Left lung (tissue), 10 donors: Measurements from ENCODE around the gene ARAP1. TPM values are rescaled to one million over a fixed set of nuclear protein-coding genes. Genes with fewer than 3 reads are reported as not detected.

Source experiments
- ATAC-seq: fragments of 200-7000 bp; cut with Tn5 transposase; one replicate; pipeline ENCODE4 v1.9.1; 2020; ENCODE audit warnings: moderate library complexity
- DNase-seq, 4 donors: peaks; one replicate each; pipeline ENCODE4 v3.0.0-alpha.2; 2013 to 2020
- H3K27ac ChIP-seq, 2 donors: fragments of 200-600 bp; sonication (generic) in 1 of 2; one replicate each; pipeline versions ENCODE4 v1.5.0 to v1.8.0; 2020 to 2021
- H3K27me3 ChIP-seq, 2 donors: fragments of 200-600 bp; sonication (generic) in 1 of 2; one replicate each; pipeline versions ENCODE4 v1.5.0 to v1.8.0; 2020 to 2021
- H3K36me3 ChIP-seq, 2 donors: fragments of 200-600 bp; sonication (generic) in 1 of 2; one replicate each; pipeline versions ENCODE4 v1.5.0 to v1.8.0; 2020 to 2021
- H3K4me1 ChIP-seq, 2 donors: fragments of 200-600 bp; one replicate each; pipeline ENCODE4 v1.8.0; 2021
- H3K4me3 ChIP-seq, 2 donors: fragments of 200-600 bp; sonication (generic) in 1 of 2; one replicate each; pipeline versions ENCODE4 v1.5.0 to v1.8.0; 2020 to 2021; ENCODE audit warnings: mild to moderate bottlenecking in 1 of 2
- H3K9me3 ChIP-seq, 2 donors: fragments of 200-600 bp; sonication (generic) in 1 of 2; one replicate each; pipeline versions ENCODE4 v1.5.0 to v1.8.0; 2020 to 2021
- intact Hi-C, 2 donors: fragments of 100-400 bp; cut with DNase I; formaldehyde crosslinking; loops; one replicate each; pipeline versions ENCODE4 v1.11.2 to v1.14.2; 2022
- polyA plus RNA-seq, 6 donors: library from polyadenylated mRNA; unstranded; fragments of 120-200 nt; gene quantifications; one replicate each; pipeline ENCODE4 v1.2.1, GENCODE V29; 2013; ENCODE audit not compliant: insufficient read length in 6 of 6
- total RNA-seq, 2 donors: library from RNA; stranded (reverse); fragmentation: NEBNext Ultra II Directional; extraction: Animal tissue kit (Norgen Biotek cat#: 25700); gene quantifications; one replicate each; pipeline ENCODE4 v1.2.1, GENCODE V29; 2021
- TF ChIP-seq, protein P1 (sequence below), 2 donors: fragments of 200-600 bp; sonication (generic) in 1 of 2; IDR thresholded peaks; one replicate each; pipeline versions ENCODE4 v1.5.0 to v1.8.0; 2021; ENCODE audit warnings: antibody characterized with exemption in 2 of 2
- donor health status: DM: no; HTN: yes; CAD: no.
- donor health status: DM: no; HTN: no; CAD: no.

ARAP1 gene
- total and polyA plus RNA-seq, 8 donors = 80.0 to 222 (median 97.7) TPM

DNA sequence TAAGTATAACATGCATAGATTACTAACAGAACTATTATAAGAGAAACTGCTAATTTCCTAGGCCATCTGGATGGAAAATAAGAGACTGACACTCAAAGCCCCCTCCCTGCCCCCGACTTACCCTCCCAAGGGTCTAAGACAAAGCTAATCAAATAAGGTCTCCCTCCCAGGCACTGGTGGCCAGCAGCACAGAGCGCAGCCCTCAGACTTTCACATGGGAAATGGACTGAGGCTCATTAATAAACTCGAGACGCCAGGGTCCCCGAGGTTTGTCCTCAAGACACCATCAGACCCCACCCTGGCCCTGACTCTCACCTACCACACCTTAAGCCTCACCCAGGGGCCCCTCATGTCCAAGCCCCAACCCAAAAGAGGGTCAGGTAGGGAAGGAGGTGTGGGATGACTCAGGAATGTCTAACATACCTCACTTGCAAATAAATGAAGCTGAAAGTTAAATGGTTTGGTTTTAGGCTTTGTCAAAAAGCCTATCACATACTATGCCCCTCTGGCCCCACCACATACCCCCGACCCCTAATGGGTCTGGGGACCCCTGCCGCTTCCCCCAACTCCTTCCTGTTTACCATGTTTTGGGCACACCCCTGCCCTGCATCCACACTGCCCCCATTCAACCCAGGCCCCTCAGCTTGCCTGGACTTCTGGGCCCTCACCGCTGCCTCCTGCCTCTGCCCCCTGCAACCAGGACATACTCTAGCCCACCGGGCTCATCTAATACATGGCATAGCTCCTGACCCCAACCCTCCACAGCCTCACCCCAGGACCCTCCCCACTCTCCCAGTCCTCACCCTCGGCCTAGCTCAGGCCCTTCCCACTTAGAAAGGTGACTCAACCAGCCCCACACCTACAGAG lies 11.4 kb downstream of the ARAP1 start:
- TF ChIP-seq, protein P1, sequence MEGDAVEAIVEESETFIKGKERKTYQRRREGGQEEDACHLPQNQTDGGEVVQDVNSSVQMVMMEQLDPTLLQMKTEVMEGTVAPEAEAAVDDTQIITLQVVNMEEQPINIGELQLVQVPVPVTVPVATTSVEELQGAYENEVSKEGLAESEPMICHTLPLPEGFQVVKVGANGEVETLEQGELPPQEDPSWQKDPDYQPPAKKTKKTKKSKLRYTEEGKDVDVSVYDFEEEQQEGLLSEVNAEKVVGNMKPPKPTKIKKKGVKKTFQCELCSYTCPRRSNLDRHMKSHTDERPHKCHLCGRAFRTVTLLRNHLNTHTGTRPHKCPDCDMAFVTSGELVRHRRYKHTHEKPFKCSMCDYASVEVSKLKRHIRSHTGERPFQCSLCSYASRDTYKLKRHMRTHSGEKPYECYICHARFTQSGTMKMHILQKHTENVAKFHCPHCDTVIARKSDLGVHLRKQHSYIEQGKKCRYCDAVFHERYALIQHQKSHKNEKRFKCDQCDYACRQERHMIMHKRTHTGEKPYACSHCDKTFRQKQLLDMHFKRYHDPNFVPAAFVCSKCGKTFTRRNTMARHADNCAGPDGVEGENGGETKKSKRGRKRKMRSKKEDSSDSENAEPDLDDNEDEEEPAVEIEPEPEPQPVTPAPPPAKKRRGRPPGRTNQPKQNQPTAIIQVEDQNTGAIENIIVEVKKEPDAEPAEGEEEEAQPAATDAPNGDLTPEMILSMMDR (IDR thresholded peaks at IDR 0.05) = no peak
- peaks cover 45 to 97% of the 10 kb centered on the region in 2 donors for H3K4me1 ChIP-seq
- peak overlapping the region; percentile 83 to 91 for H3K27ac ChIP-seq
- ATAC-seq (no peak), DNase-seq (peak in 1 of 4 donors; percentile 29)
- no peaks in the 10 kb centered on the region for H3K36me3 ChIP-seq
- intact Hi-C loops = no loop called here
- no peaks in the 10 kb centered on the region for H3K27me3 ChIP-seq
- no peaks in the 10 kb centered on the region for H3K9me3 ChIP-seq
- H3K4me3 ChIP-seq = no peak overlapping the region

DNA sequence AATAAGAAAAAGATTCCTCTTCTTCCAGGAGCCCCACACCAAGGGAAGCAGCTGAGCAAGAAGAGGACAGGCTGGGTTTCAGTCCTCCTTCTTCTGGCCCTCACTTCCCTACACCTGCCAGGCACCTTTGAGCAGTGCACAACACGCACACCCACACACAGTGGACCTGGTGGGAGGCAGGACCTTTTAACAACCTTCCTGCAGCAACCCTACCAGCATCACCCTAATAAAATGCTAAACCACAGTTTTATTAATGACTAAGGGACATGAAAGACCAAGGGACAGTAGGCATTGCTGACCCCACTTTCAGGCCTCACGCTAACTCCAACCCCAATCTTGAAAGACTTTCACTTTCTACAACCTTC lies 12.2 kb downstream of the ARAP1 start:
- Histone ChIP-seq H3K9me3 (no peaks in the 10 kb centered on the region), H3K4me3 (no peak overlapping the region), H3K27me3 (no peaks in the 10 kb centered on the region), H3K4me1 (peaks cover 48 to 100% of the 10 kb centered on the region in 2 donors), H3K27ac (peak overlapping the region; percentile 83 to 91), H3K36me3 (no peaks in the 10 kb centered on the region)
- ATAC-seq = no peak
- DNase-seq = peak in 1 of 4 donors; percentile 15
- TF ChIP-seq, protein P1 (IDR thresholded peaks at IDR 0.05) = no peak
- intact Hi-C loops = no loop called here

DNA sequence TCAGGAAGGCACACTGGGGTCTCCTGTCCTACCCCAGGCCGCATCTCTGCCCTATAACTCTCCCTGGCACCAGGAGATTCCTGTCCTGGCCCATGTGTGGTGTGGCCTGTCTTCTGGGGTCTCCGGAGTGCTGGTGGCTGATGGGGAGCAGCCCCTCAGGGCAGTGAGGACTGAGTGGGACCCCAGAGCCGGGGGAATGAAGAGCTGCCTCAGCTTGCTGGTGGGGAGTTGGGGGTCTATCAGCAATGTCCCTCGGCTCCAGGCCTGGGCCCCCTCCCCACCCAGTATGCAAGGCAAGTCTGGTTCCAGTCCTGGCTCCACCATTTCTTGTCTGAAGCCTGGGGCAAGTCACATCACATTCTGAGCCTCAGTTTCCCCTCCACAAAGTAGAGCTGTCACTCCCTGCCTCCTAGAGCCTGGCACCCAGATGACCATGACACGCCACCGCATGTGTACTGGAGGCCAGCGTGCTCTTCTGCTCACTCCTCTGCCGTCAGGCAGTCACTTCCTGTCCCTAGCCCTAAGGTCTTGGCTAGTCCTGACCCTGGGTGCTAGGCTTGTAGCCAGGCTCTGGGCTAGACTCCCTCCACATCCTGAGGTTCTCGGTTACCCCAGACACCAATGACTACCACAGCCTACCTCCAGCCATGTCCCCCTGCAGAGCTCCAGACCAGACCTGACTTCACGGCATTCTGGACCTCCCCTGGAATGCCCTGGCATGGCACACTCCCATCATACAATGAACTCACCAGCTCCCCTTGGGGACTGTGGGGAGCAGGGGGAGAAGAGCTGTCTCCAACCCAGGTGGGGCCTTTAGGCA lies 12.8 kb downstream of the ARAP1 start:
- intact Hi-C loops = no loop called here
- TF ChIP-seq, protein P1 (IDR thresholded peaks at IDR 0.05) = no peak
- Histone ChIP-seq H3K27ac (peak overlapping the region; percentile 83 to 91), H3K36me3 (no peaks in the 10 kb centered on the region), H3K4me3 (peak overlapping the region in 1 of 2 donors; percentile 44), H3K27me3 (no peaks in the 10 kb centered on the region), H3K4me1 (peaks cover 48 to 100% of the 10 kb centered on the region in 2 donors), H3K9me3 (no peaks in the 10 kb centered on the region)
- DNase-seq (peak in 2 of 4 donors; percentile 72 to 83), ATAC-seq (no peak)

DNA sequence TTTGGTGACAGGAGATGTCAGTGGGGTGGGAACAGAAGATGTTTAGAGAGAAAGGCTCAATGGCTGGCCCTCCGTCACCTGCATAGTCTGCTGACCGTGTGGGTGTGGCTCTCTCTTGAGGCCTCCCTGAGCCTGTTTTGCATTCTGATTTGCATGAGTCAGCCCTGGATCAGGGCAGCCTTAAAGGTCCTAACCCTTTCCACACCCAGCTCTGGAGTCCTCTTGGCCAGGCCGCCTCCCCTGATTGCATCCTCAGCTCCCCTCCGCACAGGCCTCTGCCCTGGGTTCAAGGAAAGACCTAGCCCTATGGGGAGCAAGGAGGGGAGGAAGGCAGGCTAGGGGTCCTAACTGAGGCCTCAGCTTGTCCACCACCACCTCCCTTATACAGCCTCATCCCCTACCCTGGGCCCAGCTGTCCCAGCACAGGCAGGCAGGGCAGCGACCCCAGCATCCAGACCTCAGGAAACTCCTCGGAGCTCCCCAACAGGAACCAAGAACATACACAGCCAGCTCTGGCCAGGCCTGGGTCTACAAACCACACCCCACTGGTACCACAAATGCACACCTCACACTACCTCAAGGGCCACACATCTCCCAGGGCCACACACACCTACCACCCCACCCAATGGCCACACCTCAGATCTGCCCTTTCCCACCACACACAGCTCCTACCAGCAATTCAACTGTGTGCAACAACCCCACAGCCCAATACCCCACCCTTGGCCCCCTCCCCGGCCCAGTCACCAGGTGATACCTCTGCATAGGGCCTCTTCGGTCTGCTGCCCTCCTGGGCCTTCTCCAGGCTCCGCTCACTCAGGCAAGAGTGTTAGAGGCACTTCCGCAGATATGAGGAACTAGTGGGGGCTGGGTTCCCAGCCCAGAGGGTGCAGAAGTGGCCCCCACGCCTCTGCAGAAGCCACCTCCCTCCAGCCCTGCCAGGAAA lies 13.7 kb downstream of the ARAP1 start:
- H3K4me3 ChIP-seq = peak overlapping the region; percentile 11 to 44
- DNase-seq (peak in 2 of 4 donors; percentile 88 to 90), ATAC-seq (peak; percentile 53)
- peak overlapping the region; percentile 83 to 91 for H3K27ac ChIP-seq
- intact Hi-C loops = no loop called here
- no peaks in the 10 kb centered on the region for H3K36me3 ChIP-seq
- no peaks in the 10 kb centered on the region for H3K9me3 ChIP-seq
- no peaks in the 10 kb centered on the region for H3K27me3 ChIP-seq
- H3K4me1 ChIP-seq = peaks cover 45 to 100% of the 10 kb centered on the region in 2 donors
- TF ChIP-seq, protein P1 (IDR thresholded peaks at IDR 0.05) = no peak
